GM12878 (cell line): ENCODE measurements around the gene MAP3K4. TPM values are rescaled to one million over a fixed set of nuclear protein-coding genes. Genes with fewer than 3 reads are reported as not detected.

Source experiments
- ATAC-seq: fragments of 200-7000 bp; cut with Tn5 transposase; 3 replicates; pipeline ENCODE4 v1.9.1; 2020; ENCODE audit warnings: mild to moderate bottlenecking, moderate library complexity
- BruUV-seq: library from RNA; stranded (reverse); fragments of 400-500 nt; replicated peaks from 2 replicates; lab custom pipeline; 2021; lab: Mats Ljungman, UMichigan
- CTCF ChIA-PET: fragments of 300-600 bp; sonication (Branson Sonifier 250); formaldehyde crosslinking; extraction: SDS; loops from one replicate; lab custom pipeline; 2021; ENCODE audit warnings: inconsistent platforms; lab: Yijun Ruan, JAX
- POLR2A ChIA-PET: fragments of 350-600 bp; formaldehyde crosslinking; extraction: SDS; loops from one replicate; lab custom pipeline; 2021; ENCODE audit warnings: inconsistent platforms; lab: Charles Lee
- RAD21 ChIA-PET: fragments of 300-600 bp; sonication (Branson Sonifier 250); formaldehyde crosslinking; loops from one replicate; lab custom pipeline; 2023; ENCODE audit warnings: antibody characterized with exemption; ENCODE audit not compliant: unreplicated experiment; lab: Charles Lee
- SMC1A ChIA-PET: fragments of 300-600 bp; sonication (Branson Sonifier 250); formaldehyde crosslinking; loops from one replicate; lab custom pipeline; 2023; ENCODE audit not compliant: unreplicated experiment, uncharacterized antibody; lab: Charles Lee
- DNase-seq: peaks from one replicate; pipeline ENCODE4 v3.0.0-alpha.2; 2011; ENCODE audit warnings: low read depth, low spot score
- FAIRE-seq: peaks from 3 replicates; lab custom pipeline; 2011; peaks lifted over from hg19 to GRCh38; lab: Jason Lieb, UNC
- H2AFZ ChIP-seq: 2 replicates; pipeline ENCODE4 v1.6.0; 2011; ENCODE audit warnings: low read depth, low read length, control low read depth; ENCODE audit not compliant: control insufficient read depth
- H3K27ac ChIP-seq: 2 replicates; pipeline ENCODE4 v1.5.1; 2011; ENCODE audit warnings: control low read depth; ENCODE audit not compliant: control insufficient read depth, insufficient read depth
- H3K27me3 ChIP-seq, 2 experiments: replicated peaks in 1 of 2; 2 replicates each; pipeline versions ENCODE4 v1.6.0 to v1.6.1; 2011; ENCODE audit warnings: low read length in 1 of 2; ENCODE audit not compliant: control insufficient read depth in 2 of 2, insufficient read depth in 2 of 2
- H3K36me3 ChIP-seq, 2 experiments: 2 replicates each; pipeline ENCODE4 v1.5.1; 2011; ENCODE audit warnings: low read length in 1 of 2; ENCODE audit not compliant: control insufficient read depth in 2 of 2, insufficient read depth in 2 of 2
- H3K4me1 ChIP-seq: 2 replicates; pipeline ENCODE4 v1.6.1; 2011; ENCODE audit warnings: mild to moderate bottlenecking, low read length, moderate library complexity, mixed read lengths; ENCODE audit not compliant: control insufficient read depth, insufficient read depth
- H3K4me2 ChIP-seq: 2 replicates; pipeline ENCODE4 v1.6.0; 2011; ENCODE audit warnings: control low read depth; ENCODE audit not compliant: control insufficient read depth, insufficient read depth
- H3K4me3 ChIP-seq: fragments of 200-600 bp; sonication (generic); 2 replicates; pipeline ENCODE4 v1.5.1; 2016
- H3K79me2 ChIP-seq: 2 replicates; pipeline ENCODE4 v1.6.0; 2011; ENCODE audit warnings: low read length; ENCODE audit not compliant: control insufficient read depth, insufficient read depth
- H3K9ac ChIP-seq: 2 replicates; pipeline ENCODE4 v1.8.0; 2011; ENCODE audit warnings: low read length, control low read depth, mixed read lengths; ENCODE audit not compliant: control insufficient read depth, insufficient read depth
- H3K9me3 ChIP-seq: replicated peaks from 3 replicates; pipeline ENCODE4 v1.5.1; 2011; ENCODE audit warnings: mild to moderate bottlenecking, low read length; ENCODE audit not compliant: control insufficient read depth, insufficient read depth
- H4K20me1 ChIP-seq: 2 replicates; pipeline ENCODE4 v1.6.0; 2011; ENCODE audit not compliant: control insufficient read depth, insufficient read depth
- CHD2 ChIP-seq: IDR thresholded peaks from 2 replicates; pipeline ENCODE4 v1.6.1; 2011; ENCODE audit warnings: low read depth, low read length, improper control_type of control experiment, borderline replicate concordance
- DPF2 ChIP-seq: fragments of 450-650 bp; IDR thresholded peaks from 2 replicates; pipeline ENCODE4 v1.6.1; 2017; ENCODE audit warnings: mild to moderate bottlenecking
- IRF3 ChIP-seq: fragments of 450-650 bp; IDR thresholded peaks from 2 replicates; pipeline ENCODE4 v1.6.1; 2014; ENCODE audit warnings: mild to moderate bottlenecking
- MXI1 ChIP-seq: fragments of 150-350 bp; IDR thresholded peaks from 2 replicates; pipeline ENCODE4 v1.6.1; 2011; ENCODE audit warnings: low read depth, mild to moderate bottlenecking, inconsistent platforms, low read length, improper control_type of control experiment
- POLR2AphosphoS2 ChIP-seq: IDR thresholded peaks from 2 replicates; pipeline ENCODE4 v1.6.1; 2011; ENCODE audit warnings: low read depth, mild to moderate bottlenecking, low read length, improper control_type of control experiment, moderate library complexity
- STAT1 ChIP-seq: fragments of 450-650 bp; conservative IDR thresholded peaks from 2 replicates; pipeline ENCODE4 v1.6.1; 2014; ENCODE audit warnings: antibody characterized with exemption, mild to moderate bottlenecking
- WGBS: methylation state at CpG from one replicate; pipeline ENCODE4 v1.1.6; 2016; ENCODE audit warnings: low lambda C conversion rate; ENCODE audit not compliant: insufficient replicate concordance, insufficient coverage; ENCODE audit errors: missing lambda C conversion rate; 5-methylcytosine and 5-hydroxymethylcytosine counted together
- in situ Hi-C: fragments of 300-500 bp; cut with MboI; formaldehyde crosslinking; loops from 9 replicates; pipeline ENCODE4 v1.14.3; 2018; ENCODE audit warnings: mixed read lengths
- intact Hi-C: fragments of 100-400 bp; cut with micrococcal nuclease; formaldehyde crosslinking; loops from one replicate; pipeline ENCODE4 v1.14.2; 2022; ENCODE audit not compliant: unreplicated experiment
- polyA plus RNA-seq, 11 experiments: library from polyadenylated mRNA; depleted of rRNA in 4 of 11; unstranded in 6 of 11; stranded (reverse) in 5 of 11; fragments of >200 nt; fragmentation: Nextera tagmentation in 4 of 11; fragmentation: Illumina TruSeq in 1 of 11; extraction: Ambion mirVana in 4 of 11; extraction: Trizol in 1 of 11; gene quantifications; 1 replicate in 1 of 11; 2 replicates in 10 of 11; pipeline versions ENCODE4 v1.2.1 to v1.2.3, GENCODE V29; 2011 to 2016; ENCODE audit warnings: inconsistent platforms in 2 of 11, missing spikeins in 2 of 11, low read depth in 1 of 11
- total RNA-seq, 4 experiments: library from RNA; depleted of rRNA in 3 of 4; stranded (reverse); fragments of >200 nt in 3 of 4; fragmentation: Illumina TruSeq in 1 of 4; extraction: Trizol in 1 of 4; gene quantifications; 2 replicates each; pipeline versions ENCODE4 v1.2.1 to v1.2.3, GENCODE V29; 2013 to 2021

The MAP3K4 gene
- total and polyA plus RNA-seq, 10 of the 15 experiments (the other 5 are each of a cell fraction or from before 2014, with no cell fraction given) = 14.0 to 44.5 (median 23.1) TPM

- no TSS peak for BruUV-seq
- H3K9me3 ChIP-seq = peaks cover 2% of the 10 kb centered on the region; the same call in 1 of the 3 replicates
- no peak overlapping the region for H3K27ac ChIP-seq
- ATAC-seq (no peak), DNase-seq (no peak), FAIRE-seq (no peak)
- TF ChIP-seq CHD2 (no peak), MXI1 (no peak), STAT1 (no peak), DPF2 (no peak), POLR2AphosphoS2 (no peak), IRF3 (no peak)
- RAD21 ChIA-PET = interaction anchor here (1.0 to 1.4 kb wide), 3 partner anchors 28 to 68 kb away, joined by 3 to 4 read pairs (median 3); no protein-coding TSS in a partner anchor
- no peak overlapping the region for H3K9ac ChIP-seq
- H4K20me1 ChIP-seq = no peaks in the 10 kb centered on the region
- no peaks in the 10 kb centered on the region; a peak in 1 of 4 replicates for H3K36me3 ChIP-seq
- POLR2A ChIA-PET = interaction anchor here (1.2 to 2.2 kb wide), 2 partner anchors 10 to 32 kb away, joined by 3 to 7 read pairs; no protein-coding TSS in a partner anchor
- no peaks in the 10 kb centered on the region; the same call in 1 of the 2 replicates for H3K4me1 ChIP-seq
- SMC1A ChIA-PET = interaction anchor here (0.9 to 3.9 kb wide), 8 partner anchors 8 to 50 kb away, joined by 3 to 17 read pairs (median 5); no protein-coding TSS in a partner anchor
- H3K4me2 ChIP-seq = no peak overlapping the region
- H3K4me3 ChIP-seq = no peak overlapping the region
- CTCF ChIA-PET = interaction anchor here (1.3 to 1.9 kb wide), 4 partner anchors 10 to 69 kb away, joined by 3 to 5 read pairs (median 4); no protein-coding TSS in a partner anchor
- in situ Hi-C loops = no loop called here
- no peaks in the 10 kb centered on the region for H3K27me3 ChIP-seq
- intact Hi-C loops = no loop called here
- 95% methylated on average over 3 of the region's 3 CpGs for WGBS
- no peak overlapping the region for H2AFZ ChIP-seq
- peaks cover 80% of the 10 kb centered on the region for H3K79me2 ChIP-seq
These were observed 6.6 kb downstream of the MAP3K4 start for GRCh38 chr6:160998217-160998616.
